ENCODE data around the gene ITM2C. TPM values are rescaled to one million over a fixed set of nuclear protein-coding genes. Genes with fewer than 3 reads are reported as not detected.

ITM2C gene
- total and polyA plus RNA-seq, 8 donors: 26.2 to 96.3 (median 41.0) TPM

GRCh38 chr2:230881840-230882239, 17.1 kb downstream of the ITM2C start:
- FAIRE-seq: no peak
- Histone ChIP-seq H3K27me3 (no peaks in the 10 kb centered on the region), H3K36me3 (peaks cover 0 to 10% (median 0%) of the 10 kb centered on the region in 3 donors), H3K9me3 (no peaks in the 10 kb centered on the region), H3K4me1 (no peaks in the 10 kb centered on the region), H3K27ac (no peak overlapping the region), H3K4me3 (no peak overlapping the region)
- no peak for ATAC-seq
- 80 to 86% methylated on average over 7 of the region's 7 CpGs for WGBS, 2 donors
- no peak for TF ChIP-seq CTCF (IDR thresholded peaks at IDR 0.05)
- DNase-seq: no peak
- intact Hi-C loops (cut with DNase I): no loop called here

- ATAC-seq (peak in 3 of 4 donors; percentile 20 to 81 (median 80)), DNase-seq (no peak), FAIRE-seq (no peak)
- H3K27ac ChIP-seq: no peak overlapping the region
- H3K36me3 ChIP-seq: no peaks in the 10 kb centered on the region
- TF ChIP-seq CTCF (IDR thresholded peaks at IDR 0.05): no peak
- H3K9me3 ChIP-seq: no peaks in the 10 kb centered on the region
- no peak overlapping the region for H3K4me3 ChIP-seq
- intact Hi-C loops (cut with DNase I): no loop called here
- no peaks in the 10 kb centered on the region for H3K27me3 ChIP-seq
- 64 to 69% methylated on average over 11 of the region's 11 CpGs for WGBS, 2 donors
- no peaks in the 10 kb centered on the region for H3K4me1 ChIP-seq
These were observed 20.9 kb downstream of the ITM2C start for GRCh38 chr2:230885463-230886130.

GRCh38 chr2:230886206-230886605, 21.5 kb downstream of the ITM2C start:
- no peak for FAIRE-seq
- Histone ChIP-seq H3K4me1 (no peaks in the 10 kb centered on the region), H3K27me3 (no peaks in the 10 kb centered on the region), H3K36me3 (no peaks in the 10 kb centered on the region), H3K9me3 (no peaks in the 10 kb centered on the region), H3K27ac (no peak overlapping the region), H3K4me3 (no peak overlapping the region)
- ATAC-seq: no peak
- no peak for TF ChIP-seq CTCF (IDR thresholded peaks at IDR 0.05)
- intact Hi-C loops (cut with DNase I): no loop called here
- 69 to 74% methylated on average over 5 of the region's 5 CpGs for WGBS, 2 donors
- no peak for DNase-seq

- no peak overlapping the region for H3K4me3 ChIP-seq
- whole genome bisulfite sequencing, 2 donors: 46 to 51% methylated on average over 14 of the region's 14 CpGs
- ATAC-seq: no peak
- H3K4me1 ChIP-seq: no peaks in the 10 kb centered on the region
- no peak for FAIRE-seq
- intact Hi-C loops (cut with DNase I): no loop called here
- DNase-seq: no peak
- no peaks in the 10 kb centered on the region for H3K9me3 ChIP-seq
- no peak for TF ChIP-seq CTCF (IDR thresholded peaks at IDR 0.05)
- H3K27me3 ChIP-seq: no peaks in the 10 kb centered on the region
- no peak overlapping the region for H3K27ac ChIP-seq
- H3K36me3 ChIP-seq: no peaks in the 10 kb centered on the region
These were observed 21.9 kb downstream of the ITM2C start for GRCh38 chr2:230886671-230887071.

- TF ChIP-seq CTCF (IDR thresholded peaks at IDR 0.05): no peak
- no peak for FAIRE-seq
- Histone ChIP-seq H3K27ac (no peak overlapping the region), H3K9me3 (no peaks in the 10 kb centered on the region), H3K27me3 (no peaks in the 10 kb centered on the region), H3K4me3 (no peak overlapping the region), H3K4me1 (no peaks in the 10 kb centered on the region), H3K36me3 (no peaks in the 10 kb centered on the region)
- intact Hi-C loops (cut with DNase I): no loop called here
- no peak for DNase-seq
- WGBS, 2 donors: 74 to 78% methylated on average over 7 of the region's 7 CpGs
- ATAC-seq: no peak
These were observed 22.6 kb downstream of the ITM2C start for GRCh38 chr2:230887342-230887741.

Data from pancreas (tissue), 10 donors.